ENCODE results near the gene PREX1. TPM values are rescaled to one million over a fixed set of nuclear protein-coding genes. Genes with fewer than 3 reads are reported as not detected.

The PREX1 gene
- total and polyA plus RNA-seq, 8 donors = 5.2 to 25.2 (median 16.6) TPM

DNA sequence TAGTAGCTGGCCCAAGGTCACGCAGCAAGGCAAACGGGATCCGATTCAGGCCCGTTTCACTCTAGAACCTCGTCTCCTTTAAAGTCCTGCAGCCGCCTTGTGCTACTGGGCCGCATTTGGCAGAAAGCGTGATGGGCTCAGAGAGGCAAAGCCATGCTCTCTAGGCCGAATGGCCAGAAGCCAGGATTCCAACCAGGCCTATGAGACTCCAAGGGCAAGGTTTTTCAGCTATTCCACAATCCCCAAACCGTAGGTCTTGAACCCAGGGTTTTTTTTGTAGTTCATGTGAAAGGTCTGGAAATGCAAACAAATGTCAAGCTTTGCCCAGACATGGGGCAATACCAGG, 174.1 kb downstream of the PREX1 start:
- TF ChIP-seq EP300 (IDR thresholded peaks at IDR 0.05) (no peak), POLR2A (IDR thresholded peaks at IDR 0.05) (no peak), POLR2AphosphoS5 (IDR thresholded peaks at IDR 0.05) (no peak)
- TF ChIP-seq, protein P1, sequence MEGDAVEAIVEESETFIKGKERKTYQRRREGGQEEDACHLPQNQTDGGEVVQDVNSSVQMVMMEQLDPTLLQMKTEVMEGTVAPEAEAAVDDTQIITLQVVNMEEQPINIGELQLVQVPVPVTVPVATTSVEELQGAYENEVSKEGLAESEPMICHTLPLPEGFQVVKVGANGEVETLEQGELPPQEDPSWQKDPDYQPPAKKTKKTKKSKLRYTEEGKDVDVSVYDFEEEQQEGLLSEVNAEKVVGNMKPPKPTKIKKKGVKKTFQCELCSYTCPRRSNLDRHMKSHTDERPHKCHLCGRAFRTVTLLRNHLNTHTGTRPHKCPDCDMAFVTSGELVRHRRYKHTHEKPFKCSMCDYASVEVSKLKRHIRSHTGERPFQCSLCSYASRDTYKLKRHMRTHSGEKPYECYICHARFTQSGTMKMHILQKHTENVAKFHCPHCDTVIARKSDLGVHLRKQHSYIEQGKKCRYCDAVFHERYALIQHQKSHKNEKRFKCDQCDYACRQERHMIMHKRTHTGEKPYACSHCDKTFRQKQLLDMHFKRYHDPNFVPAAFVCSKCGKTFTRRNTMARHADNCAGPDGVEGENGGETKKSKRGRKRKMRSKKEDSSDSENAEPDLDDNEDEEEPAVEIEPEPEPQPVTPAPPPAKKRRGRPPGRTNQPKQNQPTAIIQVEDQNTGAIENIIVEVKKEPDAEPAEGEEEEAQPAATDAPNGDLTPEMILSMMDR (IDR thresholded peaks at IDR 0.05) = no peak
- intact Hi-C loops (cut with DNase I; ENCODE audit: low total_unique reads) = no loop called here
- 93 to 95% (median 94%) methylated on average over 10 of the region's 10 CpGs for WGBS, 5 donors
- Histone ChIP-seq H3K4me1 (peaks cover 0 to 9% (median 4%) of the 10 kb centered on the region in 4 donors), H3K4me3 (no peak overlapping the region), H3K27me3 (no peaks in the 10 kb centered on the region), H3K9me3 (no peaks in the 10 kb centered on the region), H3K27ac (no peak overlapping the region), H3K36me3 (peaks cover 19 to 91% (median 83%) of the 10 kb centered on the region in 4 donors)
- no peak for DNase-seq

DNA sequence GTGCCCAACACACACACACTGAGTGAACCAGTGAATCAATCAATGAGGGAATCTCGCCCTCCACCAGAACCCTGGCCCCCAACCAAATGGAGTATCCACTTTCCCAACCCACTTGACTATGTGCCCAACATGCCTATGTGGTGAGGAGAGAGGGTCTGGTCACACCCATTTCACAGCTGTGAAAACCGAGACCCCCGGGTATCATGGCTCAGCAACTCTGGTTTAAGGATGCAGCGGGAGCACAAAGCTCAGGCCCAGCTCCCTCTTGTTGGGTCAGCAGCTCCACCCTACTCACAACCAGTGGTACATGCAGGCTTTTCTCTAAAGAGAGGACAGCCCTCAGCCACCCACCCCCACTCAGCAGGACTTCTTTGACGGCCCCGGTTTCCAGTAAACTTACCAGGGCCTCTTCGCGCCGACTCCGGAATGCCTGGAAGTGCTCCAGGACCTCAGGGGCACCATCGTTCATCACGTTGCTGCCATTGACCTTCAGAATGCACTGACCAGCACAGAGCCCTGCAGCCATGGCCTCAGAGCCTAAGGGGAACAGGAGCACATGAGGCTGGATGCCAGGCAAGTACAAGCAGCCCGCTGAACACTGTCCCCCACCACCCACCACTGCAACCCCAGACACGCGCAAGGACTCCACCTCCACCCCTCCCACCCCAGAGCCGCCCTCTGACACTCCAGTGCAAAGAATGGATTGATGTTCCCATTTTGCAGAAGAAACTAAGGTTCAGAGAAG, 174.7 kb downstream of the PREX1 start:
- Histone ChIP-seq H3K9me3 (no peaks in the 10 kb centered on the region), H3K4me3 (no peak overlapping the region), H3K27ac (no peak overlapping the region), H3K27me3 (no peaks in the 10 kb centered on the region), H3K4me1 (peaks cover 0 to 7% (median 4%) of the 10 kb centered on the region in 4 donors), H3K36me3 (peaks cover 19 to 96% (median 88%) of the 10 kb centered on the region in 4 donors)
- WGBS, 5 donors = 77 to 88% (median 84%) methylated on average over 11 to 16 of the region's 16 CpGs
- intact Hi-C loops (cut with DNase I; ENCODE audit: low total_unique reads) = no loop called here
- TF ChIP-seq EP300 (IDR thresholded peaks at IDR 0.05) = no peak
- DNase-seq = no peak

DNA sequence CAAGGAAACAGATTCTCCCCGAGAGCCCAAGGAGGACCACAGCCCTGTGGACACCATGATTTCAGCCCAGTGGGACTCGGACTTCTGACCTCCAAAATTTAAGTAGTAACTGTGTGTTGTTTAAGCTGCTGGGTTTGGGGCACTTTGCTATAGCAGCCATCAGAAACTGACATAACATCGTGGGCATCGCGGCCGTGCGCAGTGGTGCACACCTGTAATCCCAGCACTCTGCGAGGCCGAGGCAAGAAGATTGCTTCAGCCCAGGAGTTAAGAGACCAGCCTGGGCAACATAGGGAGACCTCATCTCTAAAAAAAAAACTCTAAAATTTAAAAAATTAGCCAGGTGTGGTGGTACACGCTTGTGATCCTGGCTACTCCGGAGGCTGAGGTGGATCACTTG, 175.8 kb downstream of the PREX1 start:
- H3K4me3 ChIP-seq = no peak overlapping the region
- H3K36me3 ChIP-seq = peaks cover 20 to 100% (median 96%) of the 10 kb centered on the region in 4 donors
- no peaks in the 10 kb centered on the region for H3K4me1 ChIP-seq
- 96 to 98% (median 97%) methylated on average over 10 to 11 of the region's 11 CpGs for WGBS, 5 donors
- no peaks in the 10 kb centered on the region for H3K27me3 ChIP-seq
- no peak overlapping the region for H3K27ac ChIP-seq
- DNase-seq = no peak
- intact Hi-C loops (cut with DNase I; ENCODE audit: low total_unique reads) = no loop called here
- TF ChIP-seq POLR2AphosphoS5 (IDR thresholded peaks at IDR 0.05) (no peak), EP300 (IDR thresholded peaks at IDR 0.05) (no peak), POLR2A (IDR thresholded peaks at IDR 0.05) (no peak)
- TF ChIP-seq, protein P1 (IDR thresholded peaks at IDR 0.05) = no peak
- H3K9me3 ChIP-seq = no peaks in the 10 kb centered on the region

DNA sequence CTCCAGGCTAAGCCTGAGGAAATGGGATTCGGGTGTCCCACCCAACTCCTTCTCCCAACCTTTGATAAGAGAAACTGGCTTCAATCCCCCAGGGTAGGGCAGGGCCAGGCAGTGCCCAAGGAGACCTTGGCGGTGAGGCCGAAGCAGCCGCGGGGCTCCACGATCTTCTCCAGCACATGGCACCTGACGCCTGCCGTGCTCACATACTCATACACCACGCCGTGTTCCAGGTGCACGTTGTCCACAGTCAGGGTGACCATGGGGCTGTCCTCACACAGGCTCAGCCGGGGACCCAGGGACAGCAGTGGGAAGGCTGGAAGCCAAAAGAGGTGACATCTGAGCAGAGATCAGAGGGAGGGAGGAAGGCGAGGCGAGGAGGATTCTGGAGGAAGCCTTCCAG, 176.5 kb downstream of the PREX1 start:
- intact Hi-C loops (cut with DNase I; ENCODE audit: low total_unique reads) = no loop called here
- Histone ChIP-seq H3K36me3 (peaks cover 23 to 99% (median 92%) of the 10 kb centered on the region in 4 donors), H3K27me3 (no peaks in the 10 kb centered on the region), H3K4me3 (no peak overlapping the region), H3K27ac (no peak overlapping the region), H3K4me1 (no peaks in the 10 kb centered on the region), H3K9me3 (no peaks in the 10 kb centered on the region)
- TF ChIP-seq, protein P1 (IDR thresholded peaks at IDR 0.05) = no peak
- TF ChIP-seq POLR2A (IDR thresholded peaks at IDR 0.05) (no peak), POLR2AphosphoS5 (IDR thresholded peaks at IDR 0.05) (no peak), EP300 (IDR thresholded peaks at IDR 0.05) (no peak)
- no peak for DNase-seq
- WGBS, 5 donors = 92 to 95% (median 93%) methylated on average over 13 to 14 of the region's 14 CpGs

DNA sequence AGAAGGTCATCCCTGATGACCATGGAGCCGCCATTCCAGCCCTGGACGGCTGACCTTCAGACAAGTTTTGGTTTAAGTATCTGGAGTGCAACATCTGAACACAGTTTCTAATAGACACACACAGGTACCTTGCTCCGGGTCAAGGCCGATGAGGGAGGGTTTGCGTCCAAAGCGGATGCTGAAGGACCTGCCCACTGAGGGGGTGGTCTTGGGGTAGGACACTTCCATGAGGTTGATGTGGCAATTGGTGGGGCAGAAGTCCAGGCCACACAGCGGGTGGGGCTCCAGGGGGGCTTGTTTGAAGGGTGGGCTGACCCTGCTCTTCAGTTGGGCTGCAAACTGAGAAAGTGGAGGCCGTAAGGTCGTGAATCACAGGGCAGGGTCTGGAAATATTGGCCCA, 177.9 kb downstream of the PREX1 start:
- no peaks in the 10 kb centered on the region for H3K27me3 ChIP-seq
- H3K4me1 ChIP-seq = no peaks in the 10 kb centered on the region
- no peak overlapping the region for H3K27ac ChIP-seq
- no peak overlapping the region for H3K4me3 ChIP-seq
- H3K9me3 ChIP-seq = no peaks in the 10 kb centered on the region
- DNase-seq = no peak
- 95 to 99% (median 97%) methylated on average over 9 of the region's 9 CpGs for WGBS, 5 donors
- peaks cover 23 to 99% (median 95%) of the 10 kb centered on the region in 4 donors for H3K36me3 ChIP-seq
- intact Hi-C loops (cut with DNase I; ENCODE audit: low total_unique reads) = no loop called here
- TF ChIP-seq POLR2A (IDR thresholded peaks at IDR 0.05) (no peak), POLR2AphosphoS5 (IDR thresholded peaks at IDR 0.05) (no peak), EP300 (IDR thresholded peaks at IDR 0.05) (no peak)
